NOMO-1 (cell line): ENCODE measurements around the gene SP7.
A peak's percentile ranks its signal among the peaks of the same experiment; 100 is the strongest.
"Not testable (repeated sequence)": the region's sequence is repeated elsewhere in the genome, so short reads cannot be mapped to it uniquely, and the experiment has no call there.

Source experiments
- DNase-seq, 2 experiments: peaks; one replicate each; lab custom pipeline; 2025; ENCODE audit not compliant: unreplicated experiment in 2 of 2; lab: John Stamatoyannopoulos, UW

SP7 gene

GRCh38 chr12:53336181-53336681 lies at the start of gene SP7:
Gene SP7 (minus strand): TSS chr12:53336354. CDS start chr12:53335646, 708 bp downstream.
- DNase-seq: peak; percentile 46 to 70

- no peak for DNase-seq
Observed at GRCh38 chr12:53383258-53383657, 47.1 kb upstream of the SP7 start.

- DNase-seq: peak; percentile 32 to 67
Observed at GRCh38 chr12:53381731-53382630, 45.8 kb upstream of the SP7 start.

- peak; percentile 50 to 67 for DNase-seq
Observed at GRCh38 chr12:53380794-53381730, 44.9 kb upstream of the SP7 start.

GRCh38 chr12:53380104-53380793 lies 44.1 kb upstream of the SP7 start, which contains the start of gene SP1:
Gene SP1 (plus strand): TSS chr12:53380176. CDS start chr12:53380292, 116 bp downstream.
- peak; percentile 86 to 97 for DNase-seq

- peak; percentile 100 for DNase-seq
Observed at GRCh38 chr12:53379389-53380103, 43.4 kb upstream of the SP7 start.

GRCh38 chr12:53378724-53379388 lies 42.7 kb upstream of the SP7 start:
- peak; percentile 24 to 45 for DNase-seq

- no peak for DNase-seq
Observed at GRCh38 chr12:53378222-53378621, 42.1 kb upstream of the SP7 start.

- no peak for DNase-seq
Observed at GRCh38 chr12:53376747-53377146, 40.6 kb upstream of the SP7 start.

- DNase-seq: not testable (repeated sequence)
Observed at GRCh38 chr12:53374277-53374676, 38.1 kb upstream of the SP7 start.

- DNase-seq: not testable (repeated sequence)
Observed at GRCh38 chr12:53373554-53374133, 37.5 kb upstream of the SP7 start.

GRCh38 chr12:53365245-53365904 lies 29.2 kb upstream of the SP7 start:
- peak; percentile 23 to 58 for DNase-seq

- DNase-seq: not testable (repeated sequence)
Observed at GRCh38 chr12:53361638-53362037, 25.5 kb upstream of the SP7 start.

- DNase-seq: no peak
Observed at GRCh38 chr12:53358836-53359419, 22.8 kb upstream of the SP7 start.

GRCh38 chr12:53355121-53355520 lies 19.0 kb upstream of the SP7 start:
- no peak for DNase-seq

- no peak for DNase-seq
Observed at GRCh38 chr12:53353257-53353655, 17.1 kb upstream of the SP7 start.

GRCh38 chr12:53352331-53353256 lies 16.4 kb upstream of the SP7 start:
- DNase-seq: peak; percentile 76 to 90
